NT2/D1 (cell line): ENCODE data around the gene TTBK1.

Experiments used
- DNase-seq: peaks from one replicate; pipeline ENCODE4 v3.0.0-alpha.2; 2011; ENCODE audit warnings: low read depth, low spot score
- H3K27me3 ChIP-seq: 2 replicates; pipeline ENCODE4 v1.6.0; 2011; ENCODE audit warnings: mild to moderate bottlenecking; ENCODE audit not compliant: insufficient read length, insufficient read depth
- H3K36me3 ChIP-seq: 2 replicates; pipeline ENCODE4 v1.6.1; 2011; ENCODE audit warnings: mild to moderate bottlenecking, low read length, mixed read lengths; ENCODE audit not compliant: insufficient read depth, insufficient read length
- H3K4me1 ChIP-seq: 2 replicates; pipeline ENCODE4 v1.5.1; 2011; ENCODE audit not compliant: insufficient read depth, insufficient read length
- H3K4me3 ChIP-seq: 2 replicates; pipeline ENCODE4 v1.5.1; 2011; ENCODE audit warnings: low read depth; ENCODE audit not compliant: insufficient read length
- H3K9ac ChIP-seq: 2 replicates; pipeline ENCODE4 v1.6.0; 2011; ENCODE audit warnings: low read depth; ENCODE audit not compliant: insufficient read length
- H3K9me3 ChIP-seq: 2 replicates; pipeline ENCODE4 v1.5.1; 2011; ENCODE audit warnings: mild to moderate bottlenecking, low read length; ENCODE audit not compliant: insufficient read depth
- SUZ12 ChIP-seq: IDR thresholded peaks from 2 replicates; pipeline ENCODE4 v1.6.1; 2011; ENCODE audit not compliant: insufficient read length, insufficient read depth; ENCODE audit errors: extremely low read depth
- YY1 ChIP-seq: IDR thresholded peaks from 2 replicates; pipeline ENCODE4 v1.6.1; 2011; ENCODE audit not compliant: insufficient read length, insufficient read depth
- ZNF274 ChIP-seq: IDR thresholded peaks from 2 replicates; pipeline ENCODE4 v1.6.1; 2011; ENCODE audit warnings: mild to moderate bottlenecking, low read depth, low read length

Gene TTBK1

DNA sequence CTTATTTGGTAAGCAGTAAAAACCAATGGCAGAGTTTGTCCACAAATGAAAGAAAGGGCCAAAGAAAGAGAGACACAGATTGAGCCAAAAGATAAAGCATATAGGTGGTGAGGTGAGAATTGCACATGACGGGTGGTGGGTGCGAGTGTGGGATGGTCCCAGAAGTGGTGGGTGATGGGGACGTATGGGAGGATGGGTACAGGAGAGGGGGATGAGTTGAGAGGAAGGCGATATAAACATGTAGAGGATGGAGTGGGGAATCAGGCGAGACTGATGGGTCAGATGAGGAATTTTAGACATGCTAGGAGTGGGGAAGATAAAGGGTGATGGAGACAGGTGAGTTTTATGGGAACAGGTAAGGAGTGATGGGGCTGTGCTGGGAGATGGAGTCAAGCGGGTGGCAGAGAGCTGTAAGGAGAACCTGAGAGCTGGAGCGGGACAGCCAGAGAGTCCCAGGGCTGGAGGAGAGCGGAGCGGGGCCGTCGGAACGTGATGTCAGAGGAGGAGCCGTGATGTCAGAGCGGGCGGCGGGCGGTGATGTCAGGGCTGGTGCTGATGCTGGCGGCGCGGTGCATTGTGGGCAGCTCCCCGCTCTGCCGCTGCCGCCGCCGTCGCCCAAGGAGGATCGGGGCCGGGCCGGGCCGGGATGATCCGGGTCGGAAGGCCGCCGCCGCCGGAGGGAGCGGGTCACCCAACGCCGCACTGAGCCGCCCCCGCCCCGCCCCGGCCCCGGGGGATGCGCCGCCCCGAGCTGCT, at the start of gene TTBK1:
Gene TTBK1, plus strand, starts transcription at position 574 of the 756 bp plus-strand sequence. CDS start 3,180 bp downstream, outside the sequence.
- H3K4me3 ChIP-seq = no peak within 1 kb of the TSS
- H3K36me3 ChIP-seq = no peaks in the 10 kb centered on the region
- peaks cover 68% of the 10 kb centered on the region for H3K27me3 ChIP-seq
- H3K4me1 ChIP-seq = peaks cover 5% of the 10 kb centered on the region
- DNase-seq = no peak
- H3K9me3 ChIP-seq = no peaks in the 10 kb centered on the region
- H3K9ac ChIP-seq = no peak within 1 kb of the TSS
- TF ChIP-seq ZNF274 (no peak), YY1 (no peak), SUZ12 (no peak)

DNA sequence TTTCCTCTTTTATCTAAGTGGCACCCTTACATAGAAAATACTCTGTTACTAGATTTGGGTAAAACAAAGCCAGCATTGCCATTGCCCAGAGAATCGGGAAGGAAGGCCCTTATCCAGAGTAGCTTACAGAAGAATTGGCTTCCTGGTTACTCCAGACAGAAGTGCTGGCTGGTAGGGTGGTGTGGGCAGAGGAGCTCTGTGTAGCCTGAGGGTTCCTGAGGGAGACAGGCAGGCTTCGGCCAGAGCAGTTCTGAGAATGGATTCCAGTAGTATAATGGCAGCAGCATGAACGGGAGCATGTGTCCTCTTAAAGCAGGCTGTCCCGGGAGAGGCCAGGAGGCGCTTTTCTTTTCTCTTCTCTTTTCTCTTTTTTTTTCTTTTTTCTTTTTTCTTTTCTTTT, 49.4 kb upstream of the TTBK1 start:
- H3K9me3 ChIP-seq = no peaks in the 10 kb centered on the region
- no peaks in the 10 kb centered on the region for H3K4me1 ChIP-seq
- no peak overlapping the region for H3K4me3 ChIP-seq
- peaks cover 7% of the 10 kb centered on the region for H3K36me3 ChIP-seq
- TF ChIP-seq YY1 = no peak
- no peak for TF ChIP-seq ZNF274
- no peak for TF ChIP-seq SUZ12
- no peaks in the 10 kb centered on the region for H3K27me3 ChIP-seq
- no peak for DNase-seq
- no peak overlapping the region for H3K9ac ChIP-seq

DNA sequence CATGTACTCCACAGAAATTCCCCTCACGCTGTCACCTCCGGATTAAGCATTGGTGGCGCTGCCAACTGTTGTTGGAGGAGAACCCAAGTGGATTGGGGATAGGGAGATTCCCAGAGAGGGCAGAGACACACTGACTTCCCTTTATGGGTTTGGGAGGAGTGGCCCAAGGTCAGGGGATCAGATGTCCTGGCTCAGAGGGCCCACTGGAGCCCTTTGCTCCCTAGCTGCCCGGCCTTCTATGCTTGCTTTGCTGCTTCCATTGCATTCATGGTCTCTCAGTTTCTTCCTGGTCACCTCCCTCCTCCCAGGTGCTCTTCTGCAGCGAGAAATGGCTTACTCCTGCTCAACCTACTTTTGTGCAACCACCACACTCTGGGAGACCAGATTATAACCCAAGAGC, 46.9 kb upstream of the TTBK1 start:
- H3K36me3 ChIP-seq = peaks cover 11% of the 10 kb centered on the region
- H3K4me3 ChIP-seq = no peak overlapping the region
- no peak for DNase-seq
- H3K27me3 ChIP-seq = no peaks in the 10 kb centered on the region
- no peak overlapping the region for H3K9ac ChIP-seq
- no peaks in the 10 kb centered on the region for H3K4me1 ChIP-seq
- no peaks in the 10 kb centered on the region for H3K9me3 ChIP-seq
- TF ChIP-seq YY1 = no peak
- no peak for TF ChIP-seq SUZ12
- TF ChIP-seq ZNF274 = no peak

DNA sequence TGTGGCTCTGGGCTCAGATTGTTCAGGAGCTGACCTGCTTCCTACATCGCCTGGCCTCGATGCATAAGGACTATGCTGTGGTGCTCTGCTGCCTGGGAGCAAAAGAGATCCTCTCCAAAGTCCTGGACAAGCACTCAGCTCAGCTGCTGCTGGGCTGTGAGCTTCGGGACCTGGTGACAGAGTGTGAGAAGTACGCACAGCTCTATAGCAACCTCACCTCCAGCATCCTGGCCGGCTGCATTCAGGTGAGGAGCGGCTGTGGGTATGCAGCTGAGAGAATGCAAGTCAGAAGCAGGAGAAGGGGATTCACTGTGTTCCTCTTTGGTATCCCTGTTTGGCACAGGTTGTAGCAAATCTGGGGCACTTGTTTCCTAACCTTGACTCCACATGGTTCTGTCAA, 43.4 kb upstream of the TTBK1 start:
- H3K9ac ChIP-seq = no peak overlapping the region
- H3K4me3 ChIP-seq = no peak overlapping the region
- no peaks in the 10 kb centered on the region for H3K9me3 ChIP-seq
- no peak for TF ChIP-seq ZNF274
- TF ChIP-seq YY1 = no peak
- TF ChIP-seq SUZ12 = no peak
- H3K27me3 ChIP-seq = no peaks in the 10 kb centered on the region
- no peak for DNase-seq
- H3K36me3 ChIP-seq = peaks cover 8% of the 10 kb centered on the region
- H3K4me1 ChIP-seq = peaks cover 8% of the 10 kb centered on the region

DNA sequence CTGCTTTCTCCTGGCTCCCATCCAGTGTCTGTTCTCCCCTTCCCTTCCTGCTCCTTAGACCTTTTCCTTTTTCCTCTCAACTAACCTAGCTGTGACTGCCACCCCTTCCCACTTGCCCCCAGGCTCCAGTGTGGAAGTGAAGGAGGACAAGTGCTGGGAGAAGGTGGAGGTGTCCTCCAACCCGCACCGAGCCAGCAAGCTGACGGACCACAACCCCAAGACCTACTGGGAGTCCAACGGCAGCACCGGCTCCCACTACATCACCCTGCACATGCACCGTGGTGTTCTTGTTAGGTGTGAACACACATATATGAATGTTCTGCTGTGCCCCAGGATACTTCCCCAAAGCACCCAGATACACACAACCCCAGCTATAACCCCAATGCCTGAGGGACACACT, 42.7 kb upstream of the TTBK1 start:
- Histone ChIP-seq H3K27me3 (no peaks in the 10 kb centered on the region), H3K36me3 (peaks cover 5% of the 10 kb centered on the region), H3K4me3 (no peak overlapping the region), H3K9ac (no peak overlapping the region), H3K9me3 (no peaks in the 10 kb centered on the region), H3K4me1 (peaks cover 8% of the 10 kb centered on the region)
- DNase-seq = no peak
- TF ChIP-seq YY1 (no peak), ZNF274 (no peak), SUZ12 (no peak)

DNA sequence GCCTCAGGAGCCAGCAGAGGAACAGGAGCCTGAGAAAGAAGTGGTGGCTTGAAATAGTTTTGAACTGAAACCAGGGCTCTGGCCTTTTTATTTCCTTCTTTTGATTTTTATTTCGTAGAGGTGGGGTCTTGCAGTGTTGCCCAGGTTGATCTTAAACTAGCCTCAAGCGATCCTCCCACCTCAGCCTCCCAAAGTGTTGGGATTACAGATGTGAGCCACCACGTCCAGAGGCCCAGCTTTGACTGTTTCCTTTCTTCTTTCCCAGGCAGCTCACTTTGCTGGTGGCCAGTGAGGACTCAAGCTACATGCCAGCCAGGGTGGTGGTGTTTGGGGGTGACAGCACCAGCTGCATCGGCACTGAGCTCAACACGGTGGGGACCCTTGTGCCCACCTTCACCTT, 40.8 kb upstream of the TTBK1 start:
- H3K27me3 ChIP-seq = no peaks in the 10 kb centered on the region
- no peak for TF ChIP-seq ZNF274
- H3K36me3 ChIP-seq = peaks cover 4% of the 10 kb centered on the region
- H3K9me3 ChIP-seq = no peaks in the 10 kb centered on the region
- H3K4me1 ChIP-seq = peaks cover 8% of the 10 kb centered on the region
- no peak for DNase-seq
- H3K4me3 ChIP-seq = no peak overlapping the region
- no peak overlapping the region for H3K9ac ChIP-seq

DNA sequence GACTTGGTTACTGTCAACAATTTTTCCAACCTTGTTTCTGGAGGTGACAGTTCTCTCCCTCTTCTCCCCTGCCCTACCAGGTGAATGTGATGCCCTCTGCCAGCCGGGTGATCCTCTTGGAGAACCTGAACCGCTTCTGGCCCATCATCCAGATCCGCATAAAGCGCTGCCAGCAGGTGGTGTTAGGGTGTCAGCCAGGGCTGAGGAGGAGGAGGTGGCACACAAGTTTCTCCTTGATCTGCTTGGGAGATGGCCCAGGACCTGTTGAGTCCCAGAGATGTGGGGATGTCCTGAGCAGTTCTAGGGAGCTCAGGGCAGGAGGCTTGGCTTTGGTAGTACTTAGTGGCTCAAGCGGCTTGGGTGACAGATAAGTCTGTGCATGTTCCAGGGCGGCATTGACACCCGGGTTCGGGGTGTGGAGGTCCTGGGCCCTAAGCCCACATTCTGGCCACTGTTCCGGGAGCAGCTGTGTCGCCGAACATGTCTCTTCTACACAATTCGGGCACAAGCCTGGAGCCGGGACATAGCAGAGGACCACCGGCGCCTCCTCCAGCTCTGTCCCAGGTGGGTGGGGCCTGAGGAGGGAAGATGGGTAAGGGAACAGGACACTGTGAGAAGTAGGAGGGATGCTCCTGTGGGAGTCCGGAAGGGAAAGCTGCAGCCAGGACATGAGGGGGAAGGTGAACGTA, 40.1 kb upstream of the TTBK1 start:
- peaks cover 4% of the 10 kb centered on the region for H3K36me3 ChIP-seq
- no peak for TF ChIP-seq YY1
- TF ChIP-seq SUZ12 = no peak

More for the DNA sequence above, 40.1 kb upstream of the TTBK1 start:
- H3K9ac ChIP-seq = no peak overlapping the region
- H3K9me3 ChIP-seq = no peaks in the 10 kb centered on the region
- no peak for DNase-seq
- H3K4me1 ChIP-seq = peaks cover 8% of the 10 kb centered on the region
- H3K27me3 ChIP-seq = no peaks in the 10 kb centered on the region
- no peak overlapping the region for H3K4me3 ChIP-seq
